HG03066 (cell line): ENCODE measurements around the gene MUL1.

ENCODE experiments used
- ATAC-seq: cut with Tn5 transposase; IDR thresholded peaks from one replicate; pipeline ENCODE4 v1.9.1; 2021; ENCODE audit warnings: low read depth; ENCODE audit not compliant: unreplicated experiment

The MUL1 gene

DNA sequence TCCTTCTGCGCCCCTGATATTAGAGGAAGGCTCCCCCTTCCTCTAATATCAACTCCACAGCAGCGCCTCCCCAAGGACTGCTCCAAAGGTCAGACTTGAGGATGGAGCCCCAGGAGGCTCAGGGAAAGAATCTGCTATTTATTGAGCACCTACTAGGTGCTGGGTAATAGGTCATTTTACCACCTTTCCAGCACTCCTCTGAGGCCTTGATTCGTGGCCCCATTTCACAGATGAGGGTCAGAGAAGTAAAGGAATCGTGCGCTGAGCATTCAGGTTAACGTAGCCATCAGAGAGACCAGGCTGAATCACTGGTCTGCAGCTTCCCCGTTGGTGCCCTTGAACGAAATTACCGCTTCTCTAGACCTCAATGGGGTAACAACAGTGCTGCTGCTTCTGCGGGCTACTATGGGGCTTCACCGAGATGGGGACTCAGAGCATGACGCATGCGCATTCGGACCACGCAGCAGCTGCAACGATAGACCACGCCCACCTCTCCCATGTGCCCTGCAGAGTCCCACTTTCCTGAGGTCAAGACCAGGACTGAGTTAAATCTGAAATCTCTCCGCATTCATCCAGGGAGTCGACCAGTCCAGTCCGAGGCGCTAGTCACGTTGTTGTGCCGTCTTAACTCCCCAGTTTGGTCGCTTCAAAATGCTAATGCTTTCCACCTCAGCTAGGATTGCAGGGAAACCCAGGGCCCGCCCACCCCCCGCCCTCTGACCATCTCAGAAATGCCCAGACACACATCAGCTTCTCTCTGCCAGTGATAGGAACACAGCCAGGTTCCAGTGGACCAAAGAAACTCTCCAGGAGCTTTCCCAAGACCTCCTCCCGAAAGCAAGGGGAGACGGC, 34.9 kb downstream of the MUL1 start:
- ATAC-seq = no peak

DNA sequence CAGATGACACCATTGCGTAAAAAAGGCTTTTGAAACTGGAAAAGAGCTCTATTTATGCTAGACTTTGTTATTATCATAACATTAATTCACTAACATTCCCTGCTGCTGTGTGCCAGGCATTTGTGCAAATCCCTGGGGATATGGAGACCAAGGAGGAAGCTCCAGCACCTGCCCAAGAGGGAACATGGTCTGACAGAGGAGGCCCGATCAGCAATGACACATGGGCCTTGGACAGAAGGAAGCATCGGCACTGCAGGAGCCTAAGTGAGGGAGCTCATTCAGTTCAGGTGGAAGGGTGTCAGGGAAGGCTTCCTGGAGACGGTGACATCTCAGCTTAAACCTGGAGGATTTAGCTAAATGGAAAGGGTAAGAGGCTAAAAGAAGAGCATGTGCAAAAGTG, 35.8 kb downstream of the MUL1 start:
- no peak for ATAC-seq

DNA sequence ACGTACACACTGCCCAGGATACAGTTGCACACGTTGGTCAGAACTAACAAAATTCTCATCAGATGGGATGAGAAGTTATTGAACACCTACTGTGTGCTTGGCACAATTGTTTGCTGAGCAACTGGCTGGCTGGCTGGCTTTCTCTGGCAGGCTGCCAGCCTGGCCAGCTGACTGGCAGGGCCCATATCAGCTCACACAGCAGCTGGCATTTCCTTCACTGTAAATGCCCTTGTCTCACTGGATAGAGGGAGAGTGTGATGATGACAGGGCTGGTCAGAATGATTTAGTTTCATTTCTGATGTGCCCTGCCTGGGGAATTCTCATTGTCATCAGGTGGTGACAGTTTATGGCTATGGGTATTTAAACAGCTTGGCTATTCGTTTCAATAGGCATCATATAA, 37.8 kb downstream of the MUL1 start:
- ATAC-seq = no peak

DNA sequence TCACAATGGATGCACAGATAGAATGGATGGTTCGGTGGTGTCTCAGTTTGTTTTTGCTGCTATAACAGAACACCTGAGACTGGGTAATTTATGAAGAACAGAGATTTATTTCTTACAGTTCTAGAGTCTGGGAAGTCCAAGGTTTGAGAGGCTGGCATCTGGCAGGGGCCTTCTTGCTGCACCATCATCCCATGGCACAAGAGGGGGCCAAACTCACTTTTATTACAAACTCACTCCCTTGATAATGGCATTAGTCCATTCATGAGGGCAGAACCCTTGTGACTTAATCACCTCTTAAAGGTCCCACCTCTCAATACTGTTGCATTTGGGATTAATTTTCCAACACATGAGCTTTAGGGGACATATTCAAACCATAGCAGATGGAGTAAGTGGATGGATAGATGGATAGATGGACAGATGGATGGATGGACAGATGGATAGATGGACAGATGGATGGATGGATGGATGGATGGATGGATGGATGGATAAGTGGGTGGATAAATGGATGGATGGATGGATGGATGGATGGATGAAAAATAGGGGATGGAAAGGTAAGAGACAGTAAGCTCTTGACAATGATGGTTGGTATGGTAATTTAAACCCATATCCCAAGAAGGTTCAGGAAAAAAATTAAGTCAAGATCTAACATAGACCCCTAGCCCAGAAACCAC, 38.4 kb downstream of the MUL1 start:
- no peak for ATAC-seq

DNA sequence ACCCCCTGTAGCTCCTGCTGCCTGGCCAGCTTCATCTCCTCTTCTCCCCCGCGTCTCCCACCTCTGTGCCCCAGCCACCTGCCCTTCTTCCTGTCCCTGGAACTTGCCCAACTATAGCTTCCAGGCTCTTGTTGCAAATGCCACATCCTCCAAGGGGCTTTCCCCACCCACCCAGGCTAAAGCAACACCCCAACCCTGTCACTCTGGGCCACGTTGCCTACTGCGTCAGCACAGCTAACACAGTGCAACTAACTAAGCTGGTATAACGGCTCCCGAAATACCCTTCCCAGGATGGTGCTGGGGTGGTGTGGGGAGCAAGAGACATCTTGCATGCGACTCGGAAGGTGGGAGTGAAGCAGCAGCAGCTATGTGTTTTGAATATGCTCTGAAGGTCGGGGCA, 41.7 kb downstream of the MUL1 start:
- ATAC-seq = no peak

DNA sequence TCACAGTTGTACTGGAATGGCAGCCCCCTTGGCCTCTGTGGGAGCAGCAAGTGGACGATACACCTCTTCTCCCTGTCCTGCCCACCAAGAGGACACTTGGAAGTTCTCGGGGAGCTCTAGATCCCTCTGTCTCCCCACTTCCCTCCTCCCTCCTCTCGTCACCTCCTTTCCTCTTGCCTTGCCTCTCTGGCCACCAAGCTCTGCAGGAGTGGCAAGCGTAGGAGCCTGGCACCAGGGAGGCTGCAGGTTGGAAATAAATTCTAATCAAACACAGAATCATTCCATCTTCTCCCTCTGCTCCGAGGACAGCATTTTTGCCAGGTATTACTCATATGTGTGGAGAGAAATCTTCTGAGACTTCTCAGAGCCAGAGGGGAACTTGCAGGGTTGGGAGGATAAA, 42.8 kb downstream of the MUL1 start:
- no peak for ATAC-seq

DNA sequence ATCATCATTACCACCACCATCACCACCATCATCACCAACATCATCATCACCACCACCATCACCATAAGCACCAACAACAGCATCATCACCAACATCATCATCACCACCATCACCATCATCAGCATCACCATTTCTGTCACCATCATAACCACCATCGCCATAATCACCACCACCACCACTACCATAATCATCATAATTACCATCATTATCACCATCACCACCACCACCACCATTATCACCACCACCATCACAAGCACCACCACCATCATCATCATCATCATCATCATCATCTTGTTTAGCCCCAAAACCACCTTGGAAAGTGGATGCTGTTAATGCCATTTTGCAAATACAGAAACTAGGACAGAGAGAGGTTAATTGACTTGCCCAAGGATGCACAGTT, 44.4 kb downstream of the MUL1 start:
- no peak for ATAC-seq

DNA sequence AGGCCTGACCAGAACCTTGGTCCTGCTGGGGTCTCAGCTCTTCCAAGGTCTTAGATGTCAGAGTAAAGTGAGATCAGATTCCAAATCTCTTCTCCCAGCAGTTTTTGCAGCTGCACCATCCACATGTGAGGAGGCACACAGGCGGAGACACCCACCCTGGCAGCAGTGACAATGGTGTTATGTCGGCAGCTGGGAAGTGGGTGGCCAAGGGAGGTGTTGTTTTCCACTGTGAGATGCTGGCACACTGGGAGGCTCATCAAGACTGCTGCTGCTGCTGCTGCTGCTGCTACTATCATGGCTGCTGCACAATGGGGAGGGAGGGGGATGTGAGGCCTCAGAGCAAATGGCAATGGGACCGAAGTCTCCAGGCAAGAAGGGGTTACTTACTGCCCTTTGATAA, 45.6 kb downstream of the MUL1 start:
- ATAC-seq = no peak

DNA sequence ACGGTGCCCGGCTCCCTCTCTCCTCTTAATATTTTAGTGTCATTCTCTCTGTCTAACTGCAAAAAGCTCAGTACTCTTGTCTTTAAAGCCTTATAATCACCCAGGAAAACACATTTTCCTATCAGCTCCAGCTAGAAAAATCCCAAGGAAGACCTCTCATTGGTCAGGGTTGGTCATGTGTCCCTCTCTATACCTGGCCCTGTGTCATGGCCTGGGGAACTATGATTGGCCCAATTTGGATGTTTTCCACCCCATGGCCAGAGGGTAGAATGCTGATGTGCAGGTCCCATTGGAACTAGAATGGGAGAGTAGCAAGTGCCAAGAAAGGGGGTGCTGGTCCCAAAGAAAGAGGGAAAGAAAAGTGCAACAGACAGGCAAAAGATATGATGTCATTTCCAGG, 49.2 kb downstream of the MUL1 start:
- ATAC-seq = no peak

DNA sequence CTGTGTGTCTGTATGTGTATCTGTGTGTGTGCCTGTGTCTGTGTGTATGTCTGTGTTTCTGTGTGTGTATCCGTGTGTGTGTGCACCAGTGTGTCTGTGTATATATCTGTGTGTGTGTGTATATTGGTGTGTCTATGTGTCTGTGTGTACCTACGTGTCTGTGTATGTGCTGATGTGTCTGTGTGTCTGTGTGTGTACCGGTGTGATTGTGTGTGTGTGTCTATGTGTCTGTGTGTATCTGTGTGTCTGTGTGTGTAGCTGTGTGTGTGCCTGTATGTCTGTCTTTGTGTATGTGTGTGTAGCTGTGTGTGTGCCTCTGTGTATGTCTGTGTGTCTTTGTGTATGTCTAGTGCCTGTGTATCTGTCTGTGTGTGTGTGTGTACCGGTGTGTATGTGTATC, 53.9 kb downstream of the MUL1 start:
- ATAC-seq = no peak

DNA sequence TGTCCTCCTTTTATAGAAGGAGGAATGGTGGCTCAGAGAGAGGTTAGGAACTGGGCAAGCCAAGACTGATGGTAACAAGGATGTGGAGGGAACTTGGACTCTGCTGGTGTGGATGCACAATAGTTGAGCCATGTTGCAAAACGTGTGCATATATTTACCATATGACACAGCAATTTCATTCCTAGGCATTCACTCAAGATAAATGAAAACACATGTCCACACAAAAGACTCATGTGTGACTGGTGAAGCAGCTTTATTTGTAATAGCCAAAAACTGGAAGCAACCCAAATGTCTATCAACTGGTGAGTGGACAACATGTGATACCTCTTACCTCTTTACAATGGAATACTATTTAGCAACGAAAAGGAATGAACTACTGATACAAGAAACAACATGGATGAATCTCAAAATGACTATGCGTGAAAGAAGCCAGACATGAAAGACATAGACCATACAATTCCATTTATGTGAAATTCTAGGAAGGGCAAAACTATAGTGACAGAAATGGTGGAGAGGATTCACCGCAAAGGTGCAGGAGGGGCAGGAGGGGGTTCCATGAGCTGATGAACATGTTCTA, 58.1 kb downstream of the MUL1 start:
- ATAC-seq = no peak
